SK-N-DZ (cell line): Measurements from ENCODE around the gene CAMK1D.

Source experiments
- DNase-seq: peaks from one replicate; pipeline ENCODE4 v3.0.0-alpha.2; 2015; ENCODE audit warnings: low spot score

CAMK1D gene

DNA sequence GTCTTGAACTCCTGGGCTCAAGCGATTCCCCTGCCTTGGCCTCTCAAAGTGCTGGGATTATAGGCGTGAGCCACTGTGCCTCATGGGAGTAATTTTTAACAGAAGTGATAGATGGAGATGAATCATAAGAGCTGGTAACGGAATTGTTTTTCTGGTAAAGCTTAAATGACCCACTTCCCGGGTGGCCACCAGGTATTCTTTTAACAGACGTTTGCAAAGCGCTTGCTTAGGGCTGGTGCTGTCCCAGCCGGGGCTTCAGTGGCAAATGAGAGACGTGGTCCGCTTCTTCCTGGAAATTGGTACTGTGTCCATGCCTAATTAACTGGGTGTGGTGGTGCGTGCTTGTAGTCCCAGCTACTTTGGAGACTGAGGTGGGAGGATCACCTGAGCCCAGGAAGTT lies 23.5 kb downstream of the CAMK1D start:
- DNase-seq: no peak

- no peak for DNase-seq
These were observed 25.7 kb downstream of the CAMK1D start for GRCh38 chr10:12375076-12375504.

DNA sequence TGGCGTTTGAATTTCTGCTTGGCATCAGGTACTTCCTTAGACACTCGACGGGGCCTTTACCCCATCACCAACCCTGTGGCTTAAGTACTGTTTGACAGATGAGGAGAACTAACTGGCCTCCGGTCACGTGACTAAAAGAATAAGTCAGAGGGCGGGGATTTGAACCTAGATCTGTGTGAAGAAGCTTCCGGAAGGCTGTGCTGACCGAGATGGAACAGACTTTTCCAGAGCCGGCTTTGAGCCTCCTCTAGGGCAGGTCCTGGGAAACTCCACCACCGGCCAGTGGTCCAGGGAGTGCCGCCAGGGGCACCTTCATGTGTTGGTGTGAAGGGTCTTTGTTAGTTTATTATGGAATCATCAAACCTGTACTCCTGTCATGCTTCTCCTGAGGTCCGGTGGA lies 26.9 kb downstream of the CAMK1D start:
- DNase-seq: no peak

- DNase-seq: no peak
These were observed 28.4 kb downstream of the CAMK1D start for GRCh38 chr10:12377658-12378290.

GRCh38 chr10:12380999-12381398 lies 31.7 kb downstream of the CAMK1D start:
- DNase-seq: no peak

- peak; percentile 69 for DNase-seq
These were observed 32.3 kb downstream of the CAMK1D start for GRCh38 chr10:12381536-12382156.

DNA sequence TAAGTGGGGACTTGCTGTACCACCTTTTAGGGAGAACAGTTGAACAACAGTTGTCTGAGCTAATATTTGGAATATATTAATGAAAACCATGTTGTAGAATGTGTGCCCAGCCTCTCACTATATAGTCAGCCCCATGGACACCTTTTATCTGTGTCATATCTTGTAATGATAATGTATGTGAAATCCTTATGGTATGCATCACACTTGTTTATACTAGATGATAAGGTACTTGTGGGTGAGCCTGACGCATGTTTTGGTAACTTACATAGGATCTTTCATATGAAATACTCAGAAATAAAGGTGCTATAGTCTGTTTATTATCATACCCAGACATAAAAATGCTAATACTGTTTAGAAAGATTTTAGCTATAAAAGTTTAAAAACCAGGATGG lies 32.8 kb downstream of the CAMK1D start:
- no peak for DNase-seq

GRCh38 chr10:12382956-12383531 lies 33.7 kb downstream of the CAMK1D start:
- DNase-seq: no peak

GRCh38 chr10:12384906-12385305 lies 35.6 kb downstream of the CAMK1D start:
- DNase-seq: no peak

DNA sequence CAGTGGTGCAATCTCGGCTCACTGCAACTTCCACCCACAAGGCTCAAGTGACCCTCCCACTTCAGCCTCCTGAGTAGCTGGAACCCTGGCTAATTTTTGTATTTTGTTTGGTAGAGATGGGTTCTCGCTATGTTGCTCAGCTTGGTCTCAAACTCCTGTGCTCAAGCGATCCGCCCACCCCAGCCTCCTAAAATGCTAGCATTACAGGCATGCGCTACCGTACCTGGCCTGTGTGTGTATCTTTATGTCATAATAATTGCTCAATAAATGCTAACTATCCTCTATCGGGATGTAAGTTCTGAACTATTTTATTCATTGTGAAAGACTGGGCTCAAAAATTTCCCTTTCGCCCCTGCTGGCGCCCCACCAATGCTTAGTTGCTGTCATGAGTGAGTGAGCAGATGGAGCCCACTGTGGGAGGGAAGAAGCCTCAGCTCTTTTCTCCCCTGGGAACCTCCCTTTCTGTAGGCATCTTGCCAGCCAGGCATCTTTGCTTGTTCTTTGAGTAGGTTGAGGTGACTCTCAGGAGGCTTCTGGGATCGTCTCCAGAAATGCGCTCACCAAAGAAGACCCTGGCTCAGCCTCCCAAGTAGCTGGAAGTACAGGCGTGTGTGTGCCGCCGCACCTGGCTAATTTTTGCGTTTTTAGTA lies 38.3 kb downstream of the CAMK1D start:
- no peak for DNase-seq

GRCh38 chr10:12388671-12389070 lies 39.3 kb downstream of the CAMK1D start:
- no peak for DNase-seq

DNA sequence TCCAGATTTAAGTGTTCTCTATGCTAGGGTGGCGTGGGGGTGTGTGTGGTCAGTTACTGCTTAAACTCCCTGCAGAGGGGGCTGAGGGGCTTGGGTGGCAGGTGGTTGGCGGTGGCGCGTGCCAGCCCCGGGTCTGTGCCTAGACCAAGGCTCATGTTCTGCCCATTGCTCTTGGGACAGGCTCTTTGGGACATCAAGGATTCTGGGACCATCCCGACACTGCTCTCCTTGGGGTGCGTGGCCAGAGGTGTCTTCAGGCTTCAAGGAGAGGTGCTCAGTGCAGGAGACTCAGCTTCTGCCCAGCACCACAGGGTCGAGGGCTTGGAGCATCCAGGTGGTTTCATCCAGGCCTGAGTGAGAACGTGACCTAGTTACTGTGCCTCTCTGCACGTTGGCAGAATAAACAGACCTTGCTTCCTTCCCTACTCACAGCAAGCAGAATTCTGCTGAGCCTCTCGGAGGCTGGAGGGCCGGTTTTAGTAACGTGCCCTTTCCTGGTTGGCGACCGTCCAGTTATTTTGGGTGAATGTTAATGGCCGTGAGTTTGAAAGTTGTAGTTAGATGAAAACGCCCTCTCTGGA lies 39.9 kb downstream of the CAMK1D start:
- no peak for DNase-seq

GRCh38 chr10:12390733-12391132 lies 41.4 kb downstream of the CAMK1D start:
- DNase-seq: no peak

- DNase-seq: no peak
These were observed 41.9 kb downstream of the CAMK1D start for GRCh38 chr10:12391206-12391605.

- no peak for DNase-seq
These were observed 44.5 kb downstream of the CAMK1D start for GRCh38 chr10:12393831-12394230.

DNA sequence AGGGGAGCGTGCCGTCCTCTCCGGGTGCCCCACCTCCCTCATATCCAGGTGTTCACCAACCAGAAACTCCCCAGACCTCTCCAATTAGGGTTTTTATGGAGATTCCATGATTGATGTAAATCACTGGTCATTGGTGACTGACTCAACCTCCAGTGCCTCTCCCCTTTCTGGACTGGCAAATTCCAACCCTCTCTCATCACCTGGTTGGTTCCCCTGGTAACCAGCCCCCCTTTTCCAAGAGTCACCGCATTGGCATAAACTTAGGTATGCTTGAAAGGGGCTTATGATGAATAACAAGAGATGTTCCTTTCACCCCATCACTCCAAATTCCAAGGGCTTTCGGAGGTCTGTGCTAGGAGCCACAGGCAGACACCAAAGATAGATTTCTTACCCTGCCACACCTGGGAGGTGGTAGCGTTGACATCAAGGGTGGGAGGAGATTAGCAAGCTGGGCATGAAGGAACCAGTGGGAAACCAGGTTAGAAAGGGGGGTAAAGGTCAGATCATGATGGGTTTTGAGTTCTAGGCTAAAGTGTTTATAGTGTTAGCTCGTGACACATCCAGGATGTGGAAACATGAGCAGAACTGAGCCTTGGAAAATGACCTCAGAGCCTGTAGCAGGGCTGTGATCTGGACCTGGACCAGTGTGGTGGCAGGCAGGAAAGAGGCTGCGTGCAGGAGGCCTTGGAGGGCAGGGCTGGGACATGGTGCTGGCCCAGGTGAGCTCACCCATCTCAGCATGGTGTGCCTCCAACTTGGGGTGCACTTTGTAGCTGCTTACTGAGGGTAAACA lies 45.1 kb downstream of the CAMK1D start:
- no peak for DNase-seq

DNA sequence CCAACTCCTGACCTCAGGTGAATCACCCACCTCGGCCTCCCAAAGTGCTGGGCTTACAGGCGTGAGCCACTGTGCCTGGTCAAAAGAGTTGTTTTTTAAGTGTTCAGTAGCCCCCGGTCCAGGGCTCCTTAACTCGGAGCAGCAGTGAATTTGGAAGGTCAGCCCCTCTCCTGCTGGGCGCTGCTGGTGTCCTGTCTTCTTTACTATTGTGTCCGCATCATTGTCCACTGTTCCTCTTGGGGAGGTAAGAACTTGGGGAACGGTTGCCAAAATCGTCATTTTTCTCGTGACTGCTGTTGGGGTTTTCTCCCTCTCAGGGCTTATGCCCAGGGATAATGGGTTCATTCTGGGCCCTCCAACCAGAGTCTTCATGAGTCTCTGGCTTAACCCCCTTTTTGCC lies 46.7 kb downstream of the CAMK1D start:
- DNase-seq: no peak

DNA sequence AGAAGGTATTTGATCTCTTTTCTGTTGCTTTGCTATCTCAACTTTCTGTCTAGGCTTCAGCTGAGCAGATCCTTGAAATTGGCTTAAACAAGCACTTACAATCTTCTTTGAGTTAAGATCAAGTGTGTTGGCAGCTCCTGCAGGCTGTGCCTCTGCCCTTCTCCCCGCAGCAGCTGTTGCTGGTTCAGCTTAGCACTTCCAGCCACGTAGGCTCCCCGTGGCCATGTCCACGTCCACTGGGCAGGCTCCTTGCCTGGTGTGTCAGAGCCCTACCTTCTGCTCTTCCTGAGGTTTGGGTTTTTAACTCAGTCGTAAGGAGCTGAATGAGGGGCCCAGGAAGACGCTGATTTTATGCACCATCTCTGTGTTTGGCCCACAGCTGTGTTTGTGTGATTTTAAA lies 47.2 kb downstream of the CAMK1D start:
- peak; percentile 33 for DNase-seq

DNA sequence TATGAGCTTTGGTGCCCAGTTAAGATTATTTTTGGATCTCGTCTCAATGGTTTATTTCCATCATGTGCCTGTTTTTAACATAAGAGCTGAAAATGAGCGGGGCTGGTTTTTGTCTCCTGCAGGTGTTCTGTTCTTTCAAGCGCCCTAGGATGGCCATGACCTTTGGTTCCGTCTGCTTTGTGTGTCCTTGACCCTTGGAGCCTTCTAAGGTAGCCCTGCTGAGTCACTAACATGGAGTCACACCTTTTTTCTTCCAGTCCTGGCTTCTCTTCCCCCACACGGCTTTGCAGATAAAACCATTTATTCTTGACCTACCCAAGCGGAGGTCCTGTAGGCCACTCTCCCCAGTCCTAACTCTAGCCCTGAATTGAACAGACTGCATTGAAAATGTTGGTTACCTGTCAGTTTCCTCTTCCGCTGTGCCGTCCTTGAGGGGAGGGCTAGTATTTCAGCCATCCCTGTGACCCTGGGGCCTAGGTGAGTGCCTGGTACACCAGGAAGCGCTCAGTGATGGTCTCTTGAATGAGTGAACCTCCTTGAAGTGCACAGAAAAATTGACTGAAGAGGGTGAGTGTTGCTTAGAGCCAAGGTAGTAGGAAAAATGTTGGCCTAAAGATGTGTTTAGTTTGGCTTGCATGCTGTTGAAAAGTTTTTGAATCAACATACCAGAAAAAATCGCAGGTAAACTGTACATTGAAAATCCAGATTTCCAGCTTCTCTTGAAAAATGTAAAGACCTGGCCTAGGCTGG lies 48.0 kb downstream of the CAMK1D start:
- DNase-seq: no peak

DNA sequence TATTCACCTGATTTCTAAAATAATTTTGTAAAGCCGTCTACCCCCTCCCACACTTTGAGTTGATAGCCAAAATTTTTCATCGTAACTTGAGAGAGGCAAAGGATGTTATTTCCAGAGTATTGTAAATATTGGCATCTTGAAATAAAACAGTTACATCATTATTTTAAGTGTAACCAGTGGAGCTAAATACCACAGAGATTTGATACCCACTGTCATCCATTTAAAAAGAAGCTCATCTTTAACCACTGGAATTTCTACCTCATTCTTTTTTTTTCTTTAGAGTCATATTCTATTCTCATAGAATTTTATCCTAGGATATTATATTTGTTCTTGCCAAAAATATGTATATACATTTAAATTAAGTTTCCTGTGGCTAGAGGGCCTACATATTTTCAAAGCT lies 48.6 kb downstream of the CAMK1D start:
- DNase-seq: no peak
